Esophagus (tissue), 2 donors: ENCODE data around the gene TDRD15. TPM values are rescaled to one million over a fixed set of nuclear protein-coding genes. Genes with fewer than 3 reads are reported as not detected.

Experiments
- H3K27ac ChIP-seq, 2 donors: one replicate each; pipeline ENCODE4 v1.5.1; 2013; ENCODE audit warnings: low read depth in 2 of 2, mild to moderate bottlenecking in 2 of 2, inconsistent platforms in 1 of 2, low read length in 1 of 2, moderate library complexity in 1 of 2
- H3K27me3 ChIP-seq, 2 donors: one replicate each; pipeline ENCODE4 v1.6.1; 2013; ENCODE audit warnings: low read length in 2 of 2, control low read depth in 1 of 2, mild to moderate bottlenecking in 1 of 2; ENCODE audit not compliant: insufficient read depth in 2 of 2, control insufficient read depth in 1 of 2
- H3K36me3 ChIP-seq, 2 donors: one replicate each; pipeline ENCODE4 v1.6.1; 2013; ENCODE audit warnings: low read length in 1 of 2; ENCODE audit not compliant: control insufficient read depth in 2 of 2, insufficient read depth in 2 of 2
- H3K4me1 ChIP-seq, 2 donors: one replicate each; pipeline ENCODE4 v1.6.1; 2013; ENCODE audit warnings: low read length in 1 of 2; ENCODE audit not compliant: control insufficient read depth in 2 of 2, insufficient read depth in 2 of 2
- H3K4me3 ChIP-seq, 2 donors: one replicate each; pipeline ENCODE4 v1.5.1; 2013; ENCODE audit warnings: low read length in 2 of 2, mild to moderate bottlenecking in 2 of 2, low read depth in 1 of 2, moderate library complexity in 1 of 2
- H3K9me3 ChIP-seq, 2 donors: one replicate each; pipeline ENCODE4 v1.6.1; 2013; ENCODE audit warnings: mild to moderate bottlenecking in 2 of 2, low read depth in 1 of 2, low read length in 1 of 2, moderate library complexity in 1 of 2; ENCODE audit not compliant: control insufficient read depth in 2 of 2, insufficient read depth in 1 of 2
- WGBS, 2 donors: extraction: QIAGEN DNeasy Blood & Tissue Kit; methylation state at CpG; one replicate each; pipeline ENCODE4 v1.1.7; 2013; 5-methylcytosine and 5-hydroxymethylcytosine counted together
- polyA plus RNA-seq, 2 donors: library from polyadenylated mRNA; stranded (reverse); fragments of 200-250 nt; gene quantifications; one replicate each; pipeline ENCODE4 v1.2.3, GENCODE V29; 2013
- donor health status: healthy with polysubstance abuse.
- donor health status: Bipolar disorder and iron deficiency.

TDRD15 gene
- polyA plus RNA-seq = not detected

DNA sequence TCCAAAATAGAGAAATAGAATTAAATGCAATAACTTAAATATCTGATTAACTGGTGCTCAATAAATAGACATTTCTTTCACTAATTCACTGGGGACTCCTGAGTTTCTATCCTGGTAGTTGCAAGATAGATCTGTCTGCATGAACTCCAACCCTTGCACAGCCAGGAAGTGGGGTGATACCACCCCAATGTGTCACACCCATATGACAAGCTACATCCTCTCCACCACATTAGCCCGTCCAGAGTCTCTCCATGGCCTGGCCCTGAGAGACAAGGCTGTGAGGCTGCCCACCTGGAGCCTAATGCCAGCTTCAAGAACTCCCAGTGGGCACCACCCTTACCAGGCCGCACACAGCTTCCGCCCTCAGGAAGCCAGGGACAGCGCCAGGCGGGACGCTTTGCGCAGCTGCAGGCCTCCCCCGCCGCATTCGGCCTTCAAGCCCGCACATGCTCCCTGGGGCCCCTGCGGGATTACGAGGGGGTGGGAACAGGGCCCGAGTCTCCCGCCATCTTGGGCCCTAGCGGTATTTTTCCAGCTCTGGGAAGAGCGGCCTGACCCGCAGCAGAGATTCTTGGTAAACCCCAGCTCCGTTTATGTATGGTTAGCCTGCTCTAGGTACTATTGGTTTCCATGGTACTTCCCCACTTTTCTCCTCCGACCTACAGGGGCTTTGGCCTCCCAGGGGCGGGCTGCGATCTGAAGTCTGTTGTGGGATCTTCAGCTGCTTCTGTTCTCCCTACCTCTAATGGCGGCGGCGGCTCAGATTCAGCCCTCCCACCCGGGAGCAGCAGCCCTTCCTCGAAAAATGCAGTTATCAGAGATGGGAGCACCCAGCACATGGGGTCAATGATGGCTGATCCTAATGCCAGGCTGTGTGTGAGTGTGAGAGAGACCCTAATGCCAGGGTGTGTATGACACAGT, at the start of gene TDRD15:
TSS of gene TDRD15 (plus strand) at position 496 of the 921 bp plus-strand sequence. CDS start 13,500 bp downstream, outside the sequence.
- no peaks in the 10 kb centered on the region for H3K4me1 ChIP-seq
- H3K27me3 ChIP-seq = no peaks in the 10 kb centered on the region
- 91 to 93% methylated on average over 27 of the region's 27 CpGs for WGBS, 2 donors
- no peak within 1 kb of the TSS for H3K4me3 ChIP-seq
- peaks cover 0 to 2% of the 10 kb centered on the region in 2 donors for H3K9me3 ChIP-seq
- no peaks in the 10 kb centered on the region for H3K36me3 ChIP-seq
- no peak within 1 kb of the TSS for H3K27ac ChIP-seq

DNA sequence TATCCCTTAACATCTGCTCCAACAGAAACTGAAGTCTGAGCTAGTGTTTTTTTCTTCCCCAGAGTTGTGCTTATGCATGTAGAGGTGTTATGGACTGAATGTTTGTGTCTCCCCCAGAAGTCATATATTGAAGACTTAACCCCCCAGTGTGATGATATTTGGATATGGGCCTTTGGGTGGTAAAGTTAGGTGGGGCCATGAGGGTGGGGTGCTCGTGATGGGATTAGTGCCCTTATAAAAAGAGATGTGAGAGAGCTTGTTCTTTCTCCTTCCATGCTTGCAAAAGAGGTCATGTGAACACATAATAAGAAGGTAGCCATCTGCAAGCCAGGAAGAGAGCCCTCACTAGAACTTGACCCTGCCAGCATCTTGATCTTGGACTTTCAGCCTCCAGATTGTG, 45.5 kb upstream of the TDRD15 start:
- Histone ChIP-seq H3K4me1 (no peaks in the 10 kb centered on the region), H3K27ac (no peak overlapping the region), H3K27me3 (no peaks in the 10 kb centered on the region), H3K4me3 (no peak overlapping the region), H3K9me3 (no peaks in the 10 kb centered on the region), H3K36me3 (no peaks in the 10 kb centered on the region)
- WGBS, 2 donors = 63 to 75% methylated on average over 1 of the region's 1 CpG

DNA sequence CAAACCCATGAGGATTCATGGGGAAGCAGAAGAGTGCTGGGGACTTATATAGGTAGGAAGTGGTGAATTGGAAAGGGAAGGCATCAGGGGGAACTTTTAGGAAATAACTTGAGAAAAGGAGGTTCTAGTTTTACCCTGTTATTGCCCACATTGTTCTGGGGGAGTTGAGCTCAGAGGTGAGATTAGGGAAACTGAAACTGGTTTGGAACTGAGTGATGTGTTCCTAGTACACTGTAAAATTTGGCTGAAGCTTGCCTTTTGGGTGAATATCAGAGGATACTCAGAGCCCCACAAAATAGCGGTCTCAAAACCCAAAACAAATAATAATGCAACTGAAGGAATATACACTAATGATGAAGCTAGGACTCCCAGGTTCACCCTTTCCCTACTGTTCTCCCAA, 40.3 kb upstream of the TDRD15 start:
- no peaks in the 10 kb centered on the region for H3K36me3 ChIP-seq
- no peak overlapping the region for H3K27ac ChIP-seq
- 84 to 85% methylated on average over 1 of the region's 1 CpG for WGBS, 2 donors
- no peaks in the 10 kb centered on the region for H3K27me3 ChIP-seq
- no peaks in the 10 kb centered on the region for H3K4me1 ChIP-seq
- no peaks in the 10 kb centered on the region for H3K9me3 ChIP-seq
- no peak overlapping the region for H3K4me3 ChIP-seq

DNA sequence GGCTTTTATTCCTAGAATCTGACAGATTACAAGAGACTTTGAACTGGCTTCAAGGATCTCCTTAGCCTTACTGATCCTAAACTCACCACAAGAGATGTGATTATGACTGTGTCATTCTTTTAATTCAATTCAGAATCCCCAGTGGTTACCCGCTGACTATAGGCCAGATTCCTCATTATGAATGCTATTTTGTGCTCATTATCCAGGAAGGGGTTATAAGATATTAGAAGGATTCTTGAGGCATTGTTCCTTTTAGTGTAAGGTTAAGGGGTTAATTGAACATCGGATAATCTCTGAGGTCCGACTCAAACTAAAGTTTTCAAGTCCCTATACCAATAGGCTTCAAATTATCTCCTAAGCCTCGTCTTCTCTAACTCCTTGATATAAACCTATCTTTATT, 39.4 kb upstream of the TDRD15 start:
- WGBS, 2 donors = 72 to 73% methylated on average over 4 of the region's 4 CpGs
- Histone ChIP-seq H3K27ac (no peak overlapping the region), H3K4me1 (no peaks in the 10 kb centered on the region), H3K36me3 (no peaks in the 10 kb centered on the region), H3K4me3 (no peak overlapping the region), H3K9me3 (no peaks in the 10 kb centered on the region), H3K27me3 (no peaks in the 10 kb centered on the region)

DNA sequence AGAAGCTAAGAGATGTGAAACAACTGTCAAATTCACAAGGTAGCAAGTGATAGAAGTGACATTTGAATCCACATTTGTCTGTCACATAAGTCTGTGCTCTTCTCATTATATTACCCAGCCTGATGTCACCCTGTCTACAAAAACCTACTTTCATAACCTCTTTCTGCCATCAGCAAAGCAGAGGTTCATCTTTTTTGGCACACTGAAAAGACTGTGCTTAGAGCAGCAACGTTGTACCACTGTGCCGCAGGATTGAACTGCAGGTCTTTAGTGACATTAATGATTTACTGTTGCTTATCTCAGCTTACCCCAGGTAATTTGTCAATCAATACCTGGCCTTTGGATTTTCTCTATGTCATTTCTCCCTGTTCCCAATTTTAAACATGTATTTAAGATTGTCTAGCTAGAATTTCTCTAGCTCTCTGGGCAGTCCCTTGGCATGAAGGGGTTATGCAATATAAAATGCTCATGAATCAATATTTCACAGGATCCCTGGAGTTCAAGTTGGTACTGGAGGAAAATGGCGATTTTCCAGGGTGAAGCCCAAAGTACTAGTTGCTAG, 31.4 kb upstream of the TDRD15 start:
- Histone ChIP-seq H3K27me3 (no peaks in the 10 kb centered on the region), H3K4me3 (no peak overlapping the region), H3K9me3 (no peaks in the 10 kb centered on the region), H3K4me1 (no peaks in the 10 kb centered on the region), H3K36me3 (no peaks in the 10 kb centered on the region), H3K27ac (no peak overlapping the region)
- WGBS, 2 donors = 49 to 50% methylated on average over 3 of the region's 3 CpGs

DNA sequence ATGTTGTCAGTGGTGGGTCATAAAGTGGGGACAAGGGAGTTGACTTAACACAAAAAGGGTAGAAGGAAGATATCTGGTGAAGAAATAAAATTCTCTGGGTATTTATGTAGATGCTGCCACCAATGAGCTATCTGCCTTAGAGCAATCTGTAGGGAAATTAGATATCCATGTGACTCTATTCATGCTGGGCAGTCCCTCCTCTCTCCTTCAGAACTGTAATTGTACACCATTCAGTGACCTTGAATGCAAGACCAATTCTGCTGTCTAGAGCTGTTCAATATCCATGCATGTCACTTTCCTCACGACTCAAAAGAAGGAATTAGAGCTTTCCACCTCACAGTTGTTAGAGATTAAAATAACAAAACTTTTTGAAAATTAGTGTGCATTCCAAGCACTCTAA, 28.6 kb upstream of the TDRD15 start:
- Histone ChIP-seq H3K9me3 (no peaks in the 10 kb centered on the region), H3K27ac (no peak overlapping the region), H3K27me3 (no peaks in the 10 kb centered on the region), H3K4me1 (no peaks in the 10 kb centered on the region), H3K4me3 (no peak overlapping the region), H3K36me3 (no peaks in the 10 kb centered on the region)
- WGBS, 2 donors = 31 to 42% methylated on average over 1 of the region's 1 CpG

DNA sequence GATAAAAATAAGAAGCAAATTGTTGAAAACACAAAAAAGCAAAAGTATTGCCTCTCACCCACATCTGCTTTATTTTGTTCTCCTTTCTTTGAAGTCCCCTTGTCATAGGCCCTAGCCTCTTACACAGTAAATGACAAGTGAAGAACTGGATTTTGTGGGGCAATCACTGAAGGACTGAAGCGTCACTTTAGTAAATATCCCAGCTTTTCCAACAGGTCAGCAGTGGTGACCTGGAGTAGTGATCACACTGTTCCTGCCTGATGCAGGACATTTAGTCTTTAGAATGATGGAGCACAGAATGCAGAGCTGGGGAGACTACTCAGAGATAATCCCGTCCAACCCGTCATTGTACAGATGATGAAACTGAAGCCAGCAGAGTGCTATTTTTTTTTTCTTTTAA, 28.1 kb upstream of the TDRD15 start:
- Histone ChIP-seq H3K9me3 (no peaks in the 10 kb centered on the region), H3K27ac (no peak overlapping the region), H3K4me1 (no peaks in the 10 kb centered on the region), H3K4me3 (no peak overlapping the region), H3K36me3 (no peaks in the 10 kb centered on the region), H3K27me3 (no peaks in the 10 kb centered on the region)
- 76 to 80% methylated on average over 3 of the region's 3 CpGs for WGBS, 2 donors

DNA sequence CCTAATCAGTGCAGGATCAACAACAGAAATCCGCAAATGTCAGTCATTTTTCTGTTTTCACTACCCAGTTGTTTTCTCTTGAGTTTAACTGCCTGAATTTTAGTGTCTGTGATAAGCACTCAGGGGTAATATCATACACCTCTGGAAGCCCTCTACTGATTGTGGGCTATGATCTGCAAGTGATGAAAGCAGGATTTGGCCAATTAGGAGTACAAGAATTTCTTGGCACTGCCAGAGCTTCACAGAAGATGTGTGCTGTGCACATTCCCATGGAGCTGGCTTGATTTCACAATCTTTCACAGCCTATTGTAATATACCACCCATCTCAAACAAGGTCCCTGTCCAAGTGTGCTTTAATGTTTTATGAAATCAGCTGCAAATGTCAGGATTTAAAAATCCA, 27.3 kb upstream of the TDRD15 start:
- Histone ChIP-seq H3K4me1 (no peaks in the 10 kb centered on the region), H3K36me3 (no peaks in the 10 kb centered on the region), H3K27me3 (no peaks in the 10 kb centered on the region), H3K27ac (no peak overlapping the region), H3K9me3 (no peaks in the 10 kb centered on the region), H3K4me3 (no peak overlapping the region)
- WGBS, 2 donors = 81 to 96% methylated on average over 1 of the region's 1 CpG

DNA sequence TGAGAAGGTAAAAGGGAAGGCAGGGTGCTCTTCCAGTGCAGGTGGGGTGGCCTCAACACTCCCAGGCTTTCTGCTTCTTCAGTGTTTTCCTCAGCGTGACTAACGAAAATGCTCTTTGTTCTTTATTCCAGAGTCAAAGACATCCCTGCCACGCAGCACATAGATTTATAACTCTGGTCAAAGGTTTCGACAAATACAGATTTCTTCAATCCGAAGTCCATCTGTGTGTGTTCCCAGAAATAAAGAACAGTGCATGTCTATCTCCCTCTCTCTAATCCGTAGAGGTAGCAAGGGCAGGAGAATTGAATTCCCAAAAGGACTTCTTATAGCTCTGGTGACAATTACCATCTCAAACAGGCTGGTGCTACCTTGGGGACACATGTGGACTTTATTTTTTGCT, 26.4 kb upstream of the TDRD15 start:
- 62 to 70% methylated on average over 6 of the region's 6 CpGs for WGBS, 2 donors
- no peaks in the 10 kb centered on the region for H3K4me1 ChIP-seq

DNA sequence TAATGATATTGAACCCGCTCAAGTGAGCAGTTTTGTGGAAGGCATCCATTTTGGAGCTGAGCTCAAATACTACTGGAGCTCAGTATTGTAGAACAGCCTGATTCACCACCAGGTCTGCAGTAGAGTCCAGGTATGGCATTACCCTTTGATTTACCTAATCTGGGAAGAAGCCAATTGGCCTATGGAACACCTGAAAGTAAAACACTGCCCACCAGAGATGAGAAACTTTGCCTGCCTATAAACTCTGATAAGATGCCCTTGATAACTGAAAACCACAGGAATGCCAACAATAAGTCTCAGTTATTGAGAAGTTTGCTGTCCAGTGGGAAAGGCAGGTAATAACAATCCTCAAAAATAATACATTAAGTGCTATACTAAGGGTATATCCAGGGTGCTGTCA, 25.5 kb upstream of the TDRD15 start:
- Histone ChIP-seq H3K4me3 (no peak overlapping the region), H3K4me1 (no peaks in the 10 kb centered on the region), H3K27me3 (no peaks in the 10 kb centered on the region), H3K27ac (no peak overlapping the region), H3K9me3 (peaks cover 0 to 3% of the 10 kb centered on the region in 2 donors), H3K36me3 (no peaks in the 10 kb centered on the region)
- WGBS, 2 donors = 81 to 85% methylated on average over 1 of the region's 1 CpG

More for the DNA sequence above, 26.4 kb upstream of the TDRD15 start:
- no peak overlapping the region for H3K27ac ChIP-seq
- H3K27me3 ChIP-seq = no peaks in the 10 kb centered on the region
- H3K36me3 ChIP-seq = no peaks in the 10 kb centered on the region
- H3K9me3 ChIP-seq = no peaks in the 10 kb centered on the region
- no peak overlapping the region for H3K4me3 ChIP-seq
